ENCODE data around the gene STX4.

The STX4 gene

GRCh38 chr16:31081428-31082351 is 48.3 kb downstream of the STX4 start:
- no peak for TF ChIP-seq CTCF (conservative IDR thresholded peaks at IDR 0.05; ENCODE audit: low read depth, low read length)
- DNase-seq (ENCODE audit: low read depth), result no peak
- H3K4me3 ChIP-seq (ENCODE audit: low read length), result no peak overlapping the region

- TF ChIP-seq CTCF (conservative IDR thresholded peaks at IDR 0.05; ENCODE audit: low read depth, low read length), result no peak
- no peak overlapping the region for H3K4me3 ChIP-seq (ENCODE audit: low read length)
- no peak for DNase-seq (ENCODE audit: low read depth)
Measured at GRCh38 chr16:31082368-31083045, 49.1 kb downstream of the STX4 start.

- no peak overlapping the region for H3K4me3 ChIP-seq (ENCODE audit: low read length)
- TF ChIP-seq CTCF (conservative IDR thresholded peaks at IDR 0.05; ENCODE audit: low read depth, low read length), result no peak
- DNase-seq (ENCODE audit: low read depth), result no peak
Measured at GRCh38 chr16:31083081-31083480, 49.7 kb downstream of the STX4 start.

- DNase-seq (ENCODE audit: low read depth), result no peak
- TF ChIP-seq CTCF (conservative IDR thresholded peaks at IDR 0.05; ENCODE audit: low read depth, low read length), result no peak
Measured at GRCh38 chr16:31083556-31083955, 50.2 kb downstream of the STX4 start.

GRCh38 chr16:31083981-31084380 is 50.6 kb downstream of the STX4 start:
- H3K4me3 ChIP-seq (ENCODE audit: low read length), result no peak overlapping the region

More at GRCh38 chr16:31083556-31083955, 50.2 kb downstream of the STX4 start:
- no peak overlapping the region for H3K4me3 ChIP-seq (ENCODE audit: low read length)

GRCh38 chr16:31084584-31085302 is 51.4 kb downstream of the STX4 start:
- TF ChIP-seq CTCF (conservative IDR thresholded peaks at IDR 0.05; ENCODE audit: low read depth, low read length), result no peak
- no peak for DNase-seq (ENCODE audit: low read depth)
- H3K4me3 ChIP-seq (ENCODE audit: low read length), result no peak overlapping the region

More at GRCh38 chr16:31083981-31084380, 50.6 kb downstream of the STX4 start:
- no peak for DNase-seq (ENCODE audit: low read depth)
- TF ChIP-seq CTCF (conservative IDR thresholded peaks at IDR 0.05; ENCODE audit: low read depth, low read length), result no peak
